Testis (tissue), 3 donors: Measurements from ENCODE around the gene MAPKAP1. TPM values are rescaled to one million over a fixed set of nuclear protein-coding genes. Genes with fewer than 3 reads are reported as not detected.
A peak's percentile ranks its signal among the peaks of the same experiment; 100 is the strongest.

ENCODE experiments used
- DNase-seq: peaks from one replicate; pipeline ENCODE4 v3.0.0-alpha.2; 2019
- H3K27ac ChIP-seq, 2 donors: fragments of 200-600 bp; sonication (generic); one replicate each; pipeline ENCODE4 v1.5.1; 2019
- H3K27me3 ChIP-seq: fragments of 200-600 bp; sonication (generic); one replicate; pipeline ENCODE4 v1.5.1; 2019
- H3K36me3 ChIP-seq: fragments of 200-600 bp; sonication (generic); one replicate; pipeline ENCODE4 v1.5.1; 2017; ENCODE audit warnings: low read depth; ENCODE audit errors: missing control alignments
- H3K4me1 ChIP-seq: fragments of 200-600 bp; sonication (generic); one replicate; pipeline ENCODE4 v1.5.1; 2019
- H3K4me3 ChIP-seq, 2 donors: fragments of 200-600 bp; sonication (generic); one replicate each; pipeline ENCODE4 v1.5.1; 2017 to 2019
- H3K9me3 ChIP-seq: fragments of 200-600 bp; sonication (generic); one replicate; pipeline ENCODE4 v1.5.1; 2017
- CTCF ChIP-seq, 3 experiments: fragments of 450-650 bp in 2 of 3; fragments of 200-600 bp in 1 of 3; sonication (generic) in 1 of 3; IDR thresholded peaks; one replicate each; pipeline ENCODE4 v1.5.1; 2016 to 2019; ENCODE audit warnings: antibody characterized with exemption in 3 of 3, mild to moderate bottlenecking in 2 of 3, moderate library complexity in 1 of 3
- POLR2A ChIP-seq: fragments of 450-650 bp; IDR thresholded peaks from one replicate; pipeline ENCODE4 v1.6.1; 2017; ENCODE audit warnings: antibody characterized with exemption, mild to moderate bottlenecking, moderate library complexity
- WGBS, 2 donors: methylation state at CpG; one replicate each; pipeline ENCODE4 v1.1.5; 2018; 5-methylcytosine and 5-hydroxymethylcytosine counted together
- intact Hi-C: fragments of 100-400 bp; cut with DNase I; formaldehyde crosslinking; loops from one replicate; pipeline ENCODE4 v1.15.1; 2023; ENCODE audit warnings: low total_unique reads
- polyA plus RNA-seq: library from polyadenylated mRNA; stranded (reverse); fragments of 350-450 nt; fragmentation: Illumina TruSeq; extraction: RNeasy Lipid Tissue Mini Kit (QIAGEN cat#74804); gene quantifications from one replicate; pipeline ENCODE4 v1.2.3, GENCODE V29; 2014; ENCODE audit warnings: low read depth, low replicate concordance; ENCODE audit not compliant: insufficient read depth
- total RNA-seq, 2 donors: library from RNA; depleted of rRNA; stranded (reverse); fragments of >200 nt; gene quantifications; one replicate each; pipeline ENCODE4 v1.2.3, GENCODE V29; 2016

The MAPKAP1 gene
- total and polyA plus RNA-seq, 3 donors from 2014 or later = 112 to 135 (median 115) TPM

- no peaks in the 10 kb centered on the region for H3K36me3 ChIP-seq
- no peaks in the 10 kb centered on the region for H3K4me1 ChIP-seq
- no peak for DNase-seq
- H3K27ac ChIP-seq = no peak overlapping the region
- no peaks in the 10 kb centered on the region for H3K27me3 ChIP-seq
- no peak overlapping the region for H3K4me3 ChIP-seq
- intact Hi-C loops = no loop called here
- no peak for TF ChIP-seq POLR2A
- WGBS, 2 donors = 83 to 86% methylated on average over 13 of the region's 13 CpGs
- H3K9me3 ChIP-seq = no peaks in the 10 kb centered on the region
Observed at GRCh38 chr9:125726456-125727132, 19.6 kb upstream of the MAPKAP1 start.

GRCh38 chr9:125707472-125707804 lies 430 bp upstream of the MAPKAP1 start:
- no peaks in the 10 kb centered on the region for H3K9me3 ChIP-seq
- peak overlapping the region; percentile 69 to 99 for H3K4me3 ChIP-seq
- no peaks in the 10 kb centered on the region for H3K36me3 ChIP-seq
- peaks cover 14% of the 10 kb centered on the region for H3K4me1 ChIP-seq
- TF ChIP-seq POLR2A (no peak), CTCF (IDR thresholded peaks at IDR 0.05) (no peak)
- no peaks in the 10 kb centered on the region for H3K27me3 ChIP-seq
- H3K27ac ChIP-seq = peak overlapping the region; percentile 80 to 82
- 22 to 23% methylated on average over 4 of the region's 4 CpGs for WGBS, 2 donors
- intact Hi-C loops = no loop called here
- no peak for DNase-seq

GRCh38 chr9:125705893-125706292 lies 1.1 kb downstream of the MAPKAP1 start:
- Histone ChIP-seq H3K27me3 (no peaks in the 10 kb centered on the region), H3K36me3 (no peaks in the 10 kb centered on the region), H3K4me1 (peaks cover 14% of the 10 kb centered on the region), H3K9me3 (no peaks in the 10 kb centered on the region), H3K4me3 (no peak overlapping the region), H3K27ac (no peak overlapping the region)
- intact Hi-C loops = no loop called here
- 66 to 72% methylated on average over 4 of the region's 4 CpGs for WGBS, 2 donors
- DNase-seq = no peak
- TF ChIP-seq POLR2A (no peak), CTCF (IDR thresholded peaks at IDR 0.05) (no peak)

GRCh38 chr9:125703662-125704061 lies 3.3 kb downstream of the MAPKAP1 start:
- TF ChIP-seq POLR2A (no peak), CTCF (IDR thresholded peaks at IDR 0.05) (no peak)
- H3K9me3 ChIP-seq = no peaks in the 10 kb centered on the region
- no peak overlapping the region for H3K27ac ChIP-seq
- no peak overlapping the region for H3K4me3 ChIP-seq
- WGBS, 2 donors = 81% methylated on average over 4 of the region's 4 CpGs
- DNase-seq = no peak
- H3K4me1 ChIP-seq = peaks cover 14% of the 10 kb centered on the region
- no peaks in the 10 kb centered on the region for H3K27me3 ChIP-seq
- no peaks in the 10 kb centered on the region for H3K36me3 ChIP-seq
- intact Hi-C loops = no loop called here

- H3K9me3 ChIP-seq = no peaks in the 10 kb centered on the region
- H3K4me3 ChIP-seq = no peak overlapping the region
- TF ChIP-seq POLR2A (no peak), CTCF (IDR thresholded peaks at IDR 0.05) (no peak)
- H3K27ac ChIP-seq = no peak overlapping the region
- H3K27me3 ChIP-seq = no peaks in the 10 kb centered on the region
- intact Hi-C loops = no loop called here
- 91 to 95% methylated on average over 6 of the region's 6 CpGs for whole genome bisulfite sequencing, 2 donors
- peaks cover 6% of the 10 kb centered on the region for H3K4me1 ChIP-seq
- no peaks in the 10 kb centered on the region for H3K36me3 ChIP-seq
- DNase-seq = no peak
Observed at GRCh38 chr9:125701351-125701750, 5.7 kb downstream of the MAPKAP1 start.
